IPS-18a (cell line): Measurements from ENCODE around the gene EXOC4.

Experiments
- H3K27ac ChIP-seq: one replicate; pipeline ENCODE4 v1.5.1; 2013; ENCODE audit warnings: low read length
- H3K27me3 ChIP-seq: one replicate; pipeline ENCODE4 v1.6.1; 2013; ENCODE audit warnings: mild to moderate bottlenecking, low read length; ENCODE audit not compliant: control insufficient read depth, insufficient read depth
- H3K36me3 ChIP-seq: one replicate; pipeline ENCODE4 v1.6.1; 2013; ENCODE audit warnings: low read depth, low read length; ENCODE audit not compliant: control insufficient read depth
- H3K4me1 ChIP-seq: one replicate; pipeline ENCODE4 v1.6.1; 2013; ENCODE audit warnings: low read depth, low read length; ENCODE audit not compliant: control insufficient read depth
- H3K4me3 ChIP-seq: one replicate; pipeline ENCODE4 v1.5.1; 2013; ENCODE audit warnings: low read length
- H3K9ac ChIP-seq: one replicate; pipeline ENCODE4 v1.6.1; 2013; ENCODE audit warnings: mild to moderate bottlenecking, low read length, moderate library complexity
- H3K9me3 ChIP-seq: one replicate; pipeline ENCODE4 v1.6.1; 2013; ENCODE audit warnings: low read depth, low read length; ENCODE audit not compliant: control insufficient read depth

The EXOC4 gene

GRCh38 chr7:133945497-133945896 lies 692.6 kb downstream of the EXOC4 start:
- Histone ChIP-seq H3K9me3 (no peaks in the 10 kb centered on the region), H3K4me1 (peaks cover 6% of the 10 kb centered on the region), H3K9ac (no peak overlapping the region), H3K36me3 (no peaks in the 10 kb centered on the region), H3K27me3 (no peaks in the 10 kb centered on the region), H3K27ac (no peak overlapping the region), H3K4me3 (no peak overlapping the region)

DNA sequence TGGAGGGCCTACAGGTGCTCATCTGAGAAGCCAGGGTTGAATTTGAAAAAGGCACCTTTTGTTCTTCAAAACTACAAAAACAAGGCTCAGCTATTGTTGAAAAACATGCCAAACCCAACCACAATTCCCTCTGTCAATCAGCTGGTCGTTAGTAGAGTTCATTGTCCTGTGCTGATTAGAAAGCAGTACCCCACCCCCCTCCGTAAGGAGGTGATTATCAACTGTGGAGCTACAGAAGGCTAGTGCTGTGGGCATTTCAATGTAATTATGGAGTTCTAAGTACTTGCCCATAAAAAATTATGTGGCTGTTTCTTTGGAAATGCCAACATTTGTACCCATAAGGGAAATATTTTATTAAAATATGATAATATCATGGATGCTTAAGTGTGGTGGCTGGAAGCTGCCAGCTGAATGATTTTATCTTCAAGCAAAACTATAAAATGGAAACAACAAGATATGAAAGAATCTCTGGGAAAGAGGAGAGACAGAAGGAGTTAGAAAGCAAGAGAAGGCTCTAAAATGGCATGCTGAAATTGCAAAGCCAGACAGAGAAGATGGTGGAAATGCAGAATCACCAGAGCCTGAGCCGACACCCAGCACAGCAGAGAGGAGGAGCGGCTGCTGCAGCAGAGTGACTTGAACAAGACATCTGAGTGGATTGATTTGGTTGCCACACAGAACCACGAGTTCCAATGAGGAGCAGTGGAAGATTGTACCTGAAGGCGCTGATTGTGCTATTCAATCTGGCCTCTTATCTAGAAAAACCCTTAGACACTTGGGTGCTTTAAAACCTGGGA lies 694.8 kb downstream of the EXOC4 start:
- no peaks in the 10 kb centered on the region for H3K9me3 ChIP-seq
- no peak overlapping the region for H3K4me3 ChIP-seq
- H3K4me1 ChIP-seq, result peaks cover 6% of the 10 kb centered on the region
- no peak overlapping the region for H3K27ac ChIP-seq
- no peaks in the 10 kb centered on the region for H3K27me3 ChIP-seq
- no peak overlapping the region for H3K9ac ChIP-seq
- no peaks in the 10 kb centered on the region for H3K36me3 ChIP-seq

DNA sequence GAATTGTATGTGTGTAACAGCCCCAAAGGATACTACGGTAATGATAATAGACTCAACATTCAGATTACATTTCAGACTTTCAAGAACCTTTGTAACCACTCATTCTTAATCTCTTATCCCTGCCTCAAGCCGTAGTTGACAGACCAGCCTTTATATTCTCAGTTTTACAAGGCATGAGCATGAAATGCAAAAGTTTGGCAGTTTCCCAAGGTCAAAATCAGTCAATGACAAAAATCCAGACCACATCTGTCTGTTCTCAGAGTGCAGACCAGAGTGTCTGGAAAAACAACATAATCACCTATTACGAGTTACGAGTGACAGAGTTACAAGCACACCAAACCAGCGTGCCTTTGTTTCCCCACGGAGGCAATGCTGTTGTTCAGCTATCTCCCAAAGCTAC lies 695.7 kb downstream of the EXOC4 start:
- H3K27ac ChIP-seq, result no peak overlapping the region
- no peaks in the 10 kb centered on the region for H3K36me3 ChIP-seq
- no peak overlapping the region for H3K4me3 ChIP-seq
- H3K4me1 ChIP-seq, result peaks cover 6% of the 10 kb centered on the region
- H3K9ac ChIP-seq, result no peak overlapping the region
- no peaks in the 10 kb centered on the region for H3K27me3 ChIP-seq
- H3K9me3 ChIP-seq, result no peaks in the 10 kb centered on the region

DNA sequence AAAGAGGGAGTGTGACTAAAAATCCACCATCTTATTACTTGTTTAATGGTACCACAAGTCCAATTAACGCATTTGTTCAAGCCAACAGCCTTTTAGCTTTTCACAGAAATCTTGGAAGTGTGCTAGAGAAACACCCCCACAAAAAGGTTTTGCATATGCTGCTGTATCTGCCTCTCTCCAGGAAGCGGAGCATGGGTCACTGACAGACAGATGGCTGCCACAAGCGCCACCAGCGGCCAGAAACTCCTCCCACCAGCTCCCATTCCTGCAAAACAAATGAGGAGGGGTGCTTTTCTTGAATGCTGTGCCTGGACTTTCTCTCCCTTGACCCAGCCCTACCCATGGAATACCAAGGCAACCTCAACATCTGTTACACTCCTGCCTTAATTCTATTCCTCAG lies 698.0 kb downstream of the EXOC4 start:
- Histone ChIP-seq H3K9me3 (peaks cover 3% of the 10 kb centered on the region), H3K4me1 (peaks cover 6% of the 10 kb centered on the region), H3K4me3 (no peak overlapping the region), H3K27me3 (no peaks in the 10 kb centered on the region), H3K9ac (no peak overlapping the region), H3K27ac (no peak overlapping the region), H3K36me3 (no peaks in the 10 kb centered on the region)

GRCh38 chr7:133955208-133955607 lies 702.3 kb downstream of the EXOC4 start:
- Histone ChIP-seq H3K9me3 (peaks cover 3% of the 10 kb centered on the region), H3K4me3 (no peak overlapping the region), H3K36me3 (no peaks in the 10 kb centered on the region)

GRCh38 chr7:133957845-133958244 lies 705.0 kb downstream of the EXOC4 start:
- H3K9ac ChIP-seq, result no peak overlapping the region
- H3K4me3 ChIP-seq, result no peak overlapping the region
- no peaks in the 10 kb centered on the region for H3K36me3 ChIP-seq
- H3K9me3 ChIP-seq, result peaks cover 3% of the 10 kb centered on the region
- no peaks in the 10 kb centered on the region for H3K4me1 ChIP-seq
- no peaks in the 10 kb centered on the region for H3K27me3 ChIP-seq
- H3K27ac ChIP-seq, result no peak overlapping the region

More at GRCh38 chr7:133955208-133955607, 702.3 kb downstream of the EXOC4 start:
- Histone ChIP-seq H3K9ac (no peak overlapping the region), H3K27ac (no peak overlapping the region), H3K4me1 (no peaks in the 10 kb centered on the region), H3K27me3 (no peaks in the 10 kb centered on the region)

DNA sequence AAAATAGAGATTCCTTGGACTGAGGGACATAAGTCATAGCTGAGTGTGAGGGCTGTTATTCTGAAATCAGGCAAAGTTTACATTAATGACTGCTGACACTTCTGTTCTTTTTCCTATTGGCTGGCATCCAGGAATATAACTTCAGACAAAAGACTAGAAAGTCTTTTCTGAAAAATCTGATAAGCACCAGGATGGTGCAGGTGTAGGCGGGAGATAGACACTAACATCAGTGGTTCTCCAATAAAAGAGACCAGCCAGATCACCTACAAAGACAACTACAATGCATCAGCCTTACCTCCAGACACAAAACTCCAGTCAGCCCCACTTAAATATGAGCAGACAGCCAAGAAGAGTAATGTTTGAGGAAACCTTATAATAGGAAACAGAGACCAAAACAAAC lies 705.9 kb downstream of the EXOC4 start:
- H3K9ac ChIP-seq, result no peak overlapping the region
- H3K9me3 ChIP-seq, result peaks cover 3% of the 10 kb centered on the region
- no peaks in the 10 kb centered on the region for H3K27me3 ChIP-seq
- no peak overlapping the region for H3K27ac ChIP-seq
- H3K36me3 ChIP-seq, result no peaks in the 10 kb centered on the region
- H3K4me1 ChIP-seq, result no peaks in the 10 kb centered on the region
- H3K4me3 ChIP-seq, result no peak overlapping the region

DNA sequence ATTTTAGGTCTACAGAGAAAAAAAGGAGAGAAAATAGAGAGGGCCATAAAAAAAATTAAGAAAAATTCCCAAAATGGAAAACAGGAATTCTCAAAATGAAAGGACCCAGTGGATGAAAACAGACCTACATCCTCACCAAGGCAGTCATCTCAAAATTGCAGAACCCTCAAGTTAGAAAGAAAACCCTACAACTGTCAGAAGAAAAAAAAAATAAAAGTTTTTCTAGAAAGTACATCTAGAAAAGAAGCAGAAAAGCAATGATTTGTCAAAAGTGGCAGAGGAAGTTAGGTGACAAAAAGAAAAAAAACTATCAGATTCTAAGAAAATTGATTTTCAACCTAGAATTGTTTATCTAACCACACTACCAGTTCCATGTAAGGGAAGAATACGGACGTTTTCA lies 706.6 kb downstream of the EXOC4 start:
- Histone ChIP-seq H3K36me3 (no peaks in the 10 kb centered on the region), H3K27ac (no peak overlapping the region), H3K4me3 (no peak overlapping the region), H3K9ac (no peak overlapping the region), H3K9me3 (peaks cover 3% of the 10 kb centered on the region), H3K27me3 (no peaks in the 10 kb centered on the region), H3K4me1 (no peaks in the 10 kb centered on the region)

DNA sequence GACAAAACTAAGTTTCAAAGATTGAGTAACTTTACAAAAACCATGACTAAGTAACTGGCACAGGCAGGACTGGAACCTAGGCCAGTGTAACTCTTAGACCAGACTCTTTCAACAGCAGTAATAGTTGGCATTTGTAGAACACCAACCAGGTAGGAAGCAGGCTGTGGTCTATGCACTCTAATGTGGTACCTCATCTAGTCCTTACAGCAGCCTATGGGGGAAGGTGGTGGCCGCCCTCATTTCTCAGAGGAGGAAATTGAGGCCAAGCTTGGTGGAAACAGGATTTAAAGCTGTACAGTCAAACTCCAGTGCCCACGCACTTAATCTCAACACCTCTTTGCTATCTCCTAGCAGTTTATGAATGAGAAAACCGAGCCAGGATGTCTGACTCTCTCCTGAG lies 708.8 kb downstream of the EXOC4 start:
- Histone ChIP-seq H3K9ac (no peak overlapping the region), H3K27ac (no peak overlapping the region), H3K4me1 (no peaks in the 10 kb centered on the region), H3K4me3 (no peak overlapping the region), H3K9me3 (no peaks in the 10 kb centered on the region), H3K27me3 (no peaks in the 10 kb centered on the region), H3K36me3 (no peaks in the 10 kb centered on the region)

GRCh38 chr7:133962646-133963045 lies 709.8 kb downstream of the EXOC4 start:
- no peak overlapping the region for H3K9ac ChIP-seq
- H3K27me3 ChIP-seq, result no peaks in the 10 kb centered on the region
- H3K36me3 ChIP-seq, result no peaks in the 10 kb centered on the region
- no peak overlapping the region for H3K27ac ChIP-seq
- no peaks in the 10 kb centered on the region for H3K9me3 ChIP-seq
- no peaks in the 10 kb centered on the region for H3K4me1 ChIP-seq
- H3K4me3 ChIP-seq, result no peak overlapping the region

DNA sequence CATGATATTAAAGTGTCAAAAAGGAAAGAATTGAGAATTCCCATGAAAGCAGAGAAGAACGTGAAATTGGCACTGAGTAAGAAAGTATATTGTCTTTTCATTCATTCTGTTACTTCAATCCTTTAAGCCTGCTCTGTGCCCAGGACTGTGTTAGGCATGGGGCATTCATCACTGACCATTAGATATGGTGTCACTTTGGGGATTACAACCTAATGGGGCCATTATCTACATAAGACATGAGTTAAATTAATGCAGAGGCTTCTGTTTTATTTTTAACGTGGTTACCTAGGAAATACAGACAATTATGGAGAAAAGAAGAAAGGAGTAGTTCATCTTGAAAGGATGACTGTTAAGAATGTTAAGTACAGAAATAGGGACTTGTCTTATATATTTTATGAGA lies 710.8 kb downstream of the EXOC4 start:
- H3K27me3 ChIP-seq, result no peaks in the 10 kb centered on the region
- H3K27ac ChIP-seq, result no peak overlapping the region
- H3K9me3 ChIP-seq, result no peaks in the 10 kb centered on the region
- no peaks in the 10 kb centered on the region for H3K4me1 ChIP-seq
- H3K4me3 ChIP-seq, result no peak overlapping the region
- H3K9ac ChIP-seq, result no peak overlapping the region
- no peaks in the 10 kb centered on the region for H3K36me3 ChIP-seq

- no peak overlapping the region for H3K27ac ChIP-seq
- no peaks in the 10 kb centered on the region for H3K36me3 ChIP-seq
- no peaks in the 10 kb centered on the region for H3K27me3 ChIP-seq
- no peak overlapping the region for H3K9ac ChIP-seq
- peaks cover 2% of the 10 kb centered on the region for H3K4me1 ChIP-seq
- no peak overlapping the region for H3K4me3 ChIP-seq
- no peaks in the 10 kb centered on the region for H3K9me3 ChIP-seq
Observed at GRCh38 chr7:133971625-133972024, 718.7 kb downstream of the EXOC4 start.
